OCI-LY3 (cell line): ENCODE measurements around the gene ARHGAP8.

Experiments
- EZH2phosphoT487 ChIP-seq: fragments of 200-600 bp; shearing (Covaris generic); IDR thresholded peaks from 2 replicates; pipeline ENCODE4 v1.6.1; 2018; ENCODE audit warnings: antibody characterized with exemption, mixed run types, low read depth
- TF ChIP-seq, protein P1 (sequence below): fragments of 200-600, 300-600 bp; sonication (generic); IDR thresholded peaks from 2 replicates; pipeline ENCODE4 v1.5.1; 2014; ENCODE audit warnings: antibody characterized with exemption, low read length, low read depth

DNA sequence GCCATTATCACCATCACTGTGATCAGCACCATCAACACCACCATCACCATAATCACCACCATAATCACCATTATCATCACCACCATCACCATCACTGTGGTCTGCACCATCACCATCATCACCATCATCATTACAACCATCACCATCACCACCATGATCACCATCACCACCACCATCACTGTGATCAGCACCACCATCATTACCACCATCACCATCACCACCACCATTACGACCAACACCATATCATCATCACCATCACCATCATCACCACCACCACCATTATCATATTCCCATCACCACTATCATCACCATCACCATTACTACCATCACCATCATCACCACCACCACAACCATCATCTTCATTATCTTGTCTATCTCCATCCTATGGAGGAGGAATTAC is 132.2 kb downstream of the ARHGAP8 start:
- TF ChIP-seq, protein P1, sequence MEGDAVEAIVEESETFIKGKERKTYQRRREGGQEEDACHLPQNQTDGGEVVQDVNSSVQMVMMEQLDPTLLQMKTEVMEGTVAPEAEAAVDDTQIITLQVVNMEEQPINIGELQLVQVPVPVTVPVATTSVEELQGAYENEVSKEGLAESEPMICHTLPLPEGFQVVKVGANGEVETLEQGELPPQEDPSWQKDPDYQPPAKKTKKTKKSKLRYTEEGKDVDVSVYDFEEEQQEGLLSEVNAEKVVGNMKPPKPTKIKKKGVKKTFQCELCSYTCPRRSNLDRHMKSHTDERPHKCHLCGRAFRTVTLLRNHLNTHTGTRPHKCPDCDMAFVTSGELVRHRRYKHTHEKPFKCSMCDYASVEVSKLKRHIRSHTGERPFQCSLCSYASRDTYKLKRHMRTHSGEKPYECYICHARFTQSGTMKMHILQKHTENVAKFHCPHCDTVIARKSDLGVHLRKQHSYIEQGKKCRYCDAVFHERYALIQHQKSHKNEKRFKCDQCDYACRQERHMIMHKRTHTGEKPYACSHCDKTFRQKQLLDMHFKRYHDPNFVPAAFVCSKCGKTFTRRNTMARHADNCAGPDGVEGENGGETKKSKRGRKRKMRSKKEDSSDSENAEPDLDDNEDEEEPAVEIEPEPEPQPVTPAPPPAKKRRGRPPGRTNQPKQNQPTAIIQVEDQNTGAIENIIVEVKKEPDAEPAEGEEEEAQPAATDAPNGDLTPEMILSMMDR: no peak
- no peak for TF ChIP-seq EZH2phosphoT487
